Muscle of arm (tissue), 12 donors: ENCODE data around the gene DLEC1. TPM values are rescaled to one million over a fixed set of nuclear protein-coding genes. Genes with fewer than 3 reads are reported as not detected.
"Not testable (repeated sequence)": the region's sequence is repeated elsewhere in the genome, so short reads cannot be mapped to it uniquely, and the experiment has no call there.

ENCODE experiments used
- DNase-seq: peaks from one replicate; pipeline ENCODE4 v3.0.0-alpha.2; 2013
- polyA plus RNA-seq, 12 donors: library from polyadenylated mRNA; unstranded; fragments of 120-200 nt; gene quantifications; one replicate each; pipeline ENCODE4 v1.2.1, GENCODE V29; 2013; ENCODE audit not compliant: insufficient read length in 12 of 12

The DLEC1 gene
- polyA plus RNA-seq, 12 donors, result 0.14 to 1.1 (median 0.49) TPM; not detected in 2

DNA sequence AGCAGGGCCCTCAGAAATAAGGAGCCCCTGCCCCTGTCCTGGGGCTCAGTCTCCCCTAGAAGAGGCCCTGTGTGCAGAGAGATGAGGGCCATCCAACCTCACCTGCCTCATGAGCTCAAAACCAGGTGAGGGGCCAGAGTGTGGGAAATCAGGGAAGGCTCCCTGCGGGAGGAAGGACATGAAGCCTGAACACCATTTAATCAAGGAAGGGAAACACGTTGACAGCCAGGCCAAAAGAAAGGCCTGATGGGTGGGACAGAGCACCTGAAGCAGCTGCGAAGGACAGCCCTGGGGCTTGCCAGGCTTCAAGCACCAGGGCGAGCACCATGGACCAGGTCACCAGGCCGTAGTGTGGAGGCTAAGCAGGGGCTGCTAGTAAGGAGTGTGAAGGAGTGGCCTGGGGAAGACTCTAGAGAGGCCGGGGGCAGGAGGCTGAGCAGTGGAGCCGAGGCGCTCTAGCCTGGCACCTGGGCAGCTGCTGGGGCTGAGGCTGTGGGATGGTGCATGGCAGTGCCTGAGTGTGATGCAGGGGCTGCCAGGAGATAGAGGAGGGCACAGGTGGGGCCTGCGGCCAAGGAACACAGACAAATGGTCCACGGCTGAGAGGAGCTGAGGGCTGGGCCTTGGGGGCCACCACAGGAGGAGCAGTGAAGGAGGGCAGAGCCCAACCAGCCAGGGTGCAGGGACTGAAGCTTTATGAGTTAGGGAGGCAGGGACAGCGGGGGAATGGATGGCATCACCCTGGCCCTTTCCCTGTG is 81.9 kb downstream of the DLEC1 start:
- no peak for DNase-seq

GRCh38 chr3:38121451-38121831 is 82.4 kb downstream of the DLEC1 start:
- DNase-seq, result no peak

DNA sequence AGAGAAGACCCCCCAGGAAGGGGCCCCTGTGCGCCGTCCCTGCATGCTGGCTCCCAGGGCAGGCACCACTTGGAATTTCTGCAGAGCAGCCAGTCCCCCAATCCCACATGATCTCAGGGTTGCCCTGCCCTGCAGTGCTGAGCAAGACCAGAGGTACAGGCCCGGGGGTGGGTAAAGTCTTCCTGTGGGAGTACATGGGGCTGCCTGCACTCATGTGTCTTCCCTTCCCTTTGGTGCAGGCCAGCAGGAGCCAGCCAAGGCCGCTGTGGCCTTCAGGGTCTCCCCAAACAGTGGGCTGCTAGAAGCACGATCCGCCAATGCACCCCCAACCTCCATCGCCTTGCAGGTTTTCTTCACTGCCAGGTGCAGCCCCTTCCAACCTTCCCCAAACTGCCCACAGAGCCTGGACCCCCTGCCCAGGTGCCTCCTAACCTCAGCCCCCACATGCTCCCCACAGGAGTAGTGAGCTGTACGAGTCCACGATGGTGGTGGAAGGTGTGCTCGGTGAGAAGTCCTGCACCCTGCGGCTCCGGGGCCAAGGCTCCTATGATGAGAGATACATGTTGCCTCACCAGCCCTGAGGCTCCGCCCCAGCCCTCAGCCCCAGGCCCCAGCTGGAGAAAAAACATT is 82.9 kb downstream of the DLEC1 start:
- DNase-seq, result no peak

- no peak for DNase-seq
These were observed 83.8 kb downstream of the DLEC1 start for GRCh38 chr3:38122712-38123290.

GRCh38 chr3:38124324-38125122 is 85.5 kb downstream of the DLEC1 start:
- DNase-seq, result no peak

DNA sequence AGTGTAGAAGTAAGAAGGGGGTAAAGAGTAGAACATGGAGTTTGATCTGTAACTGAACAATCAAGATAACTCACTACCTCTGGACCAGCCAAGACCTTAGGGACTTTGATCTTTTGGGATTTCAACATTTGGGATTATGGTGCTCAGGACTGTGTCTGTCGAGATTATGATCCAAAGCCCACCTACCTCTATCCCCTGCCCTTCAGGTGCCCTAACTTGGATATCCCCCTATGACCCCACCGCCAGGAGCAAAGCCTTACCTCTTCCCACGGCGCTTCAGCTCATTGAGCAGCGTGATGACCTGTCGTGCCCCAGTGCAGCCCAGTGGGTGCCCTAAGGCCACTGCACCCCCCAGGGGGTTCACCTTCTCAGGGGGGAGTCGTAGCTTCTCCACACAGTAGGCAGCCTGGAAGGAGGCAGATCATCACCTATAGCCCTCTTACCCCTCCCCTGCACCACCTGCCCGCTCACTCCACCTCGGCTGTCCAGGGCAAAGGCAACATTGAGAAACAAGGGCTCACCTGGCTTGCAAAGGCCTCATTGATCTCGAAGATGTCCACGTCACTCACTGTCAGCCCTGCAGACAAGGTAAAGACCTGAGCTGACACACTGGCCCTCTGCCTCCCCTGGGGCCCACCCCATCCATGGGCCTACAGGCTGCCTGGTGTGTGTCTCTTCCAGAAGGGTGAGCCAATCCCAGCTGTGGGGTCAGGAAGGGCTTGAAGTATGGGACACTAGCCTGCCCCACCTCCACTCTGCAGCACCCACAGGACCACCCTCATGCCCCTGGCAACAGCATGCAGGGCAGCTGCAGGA is 86.5 kb downstream of the DLEC1 start:
- DNase-seq, result no peak

DNA sequence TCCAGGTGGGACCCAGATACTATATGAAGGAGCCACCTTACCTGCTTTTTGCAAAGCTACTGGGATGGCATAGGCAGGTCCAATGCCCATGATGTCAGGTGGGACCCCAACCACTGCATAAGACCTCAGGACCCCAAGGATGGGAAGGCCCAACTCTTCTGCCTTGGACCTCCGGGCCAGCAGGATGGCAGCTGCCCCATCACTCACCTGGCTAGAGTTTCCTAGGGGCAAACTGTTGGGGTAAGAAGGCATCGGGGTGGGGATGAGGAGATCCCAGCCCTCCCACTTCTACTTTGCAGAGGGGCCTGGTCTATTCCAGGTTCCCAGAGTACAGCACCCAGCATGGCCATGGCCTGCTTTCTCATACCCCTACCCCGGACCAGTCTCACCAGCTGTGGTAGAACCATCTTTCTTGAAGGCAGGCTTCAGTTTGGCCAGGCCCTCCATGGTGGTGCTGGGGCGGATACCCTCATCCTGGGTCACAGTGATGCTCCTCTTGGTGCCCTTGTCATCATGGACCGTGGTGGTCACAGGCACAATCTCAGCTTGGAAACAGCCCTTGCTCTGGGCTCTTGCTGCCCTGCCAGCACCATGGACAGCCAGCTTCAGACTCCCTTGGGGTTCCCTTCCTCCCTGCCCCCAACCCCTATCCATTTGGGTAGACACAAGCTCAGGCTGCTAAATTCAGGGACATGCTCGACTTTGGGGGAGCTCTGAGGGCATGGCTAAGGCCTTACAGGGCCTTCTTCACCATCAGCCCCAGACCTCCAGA is 87.3 kb downstream of the DLEC1 start:
- no peak for DNase-seq

- no peak for DNase-seq
These were observed 88.7 kb downstream of the DLEC1 start for GRCh38 chr3:38127611-38128302.

- no peak for DNase-seq
These were observed 89.3 kb downstream of the DLEC1 start for GRCh38 chr3:38128303-38128655.

DNA sequence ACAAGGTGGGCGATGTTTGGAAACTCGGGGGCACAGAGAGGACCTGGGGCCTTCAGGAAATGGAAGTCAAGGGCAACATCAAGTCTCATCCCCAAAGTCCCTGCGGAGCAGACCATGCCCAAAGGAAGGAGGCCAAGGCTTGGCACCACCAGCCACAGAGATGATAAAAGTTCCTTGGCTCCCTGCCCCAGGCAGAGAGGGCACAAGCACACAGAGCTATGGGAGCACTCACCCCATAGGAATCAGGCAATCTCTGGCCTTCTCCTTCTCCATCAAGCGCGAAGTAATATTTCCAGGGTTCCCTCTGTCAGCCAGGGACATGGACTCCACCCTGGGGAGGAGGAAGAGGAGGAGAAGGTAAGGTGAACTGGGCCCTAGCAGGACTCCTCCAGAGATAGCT is 90.0 kb downstream of the DLEC1 start:
- no peak for DNase-seq

DNA sequence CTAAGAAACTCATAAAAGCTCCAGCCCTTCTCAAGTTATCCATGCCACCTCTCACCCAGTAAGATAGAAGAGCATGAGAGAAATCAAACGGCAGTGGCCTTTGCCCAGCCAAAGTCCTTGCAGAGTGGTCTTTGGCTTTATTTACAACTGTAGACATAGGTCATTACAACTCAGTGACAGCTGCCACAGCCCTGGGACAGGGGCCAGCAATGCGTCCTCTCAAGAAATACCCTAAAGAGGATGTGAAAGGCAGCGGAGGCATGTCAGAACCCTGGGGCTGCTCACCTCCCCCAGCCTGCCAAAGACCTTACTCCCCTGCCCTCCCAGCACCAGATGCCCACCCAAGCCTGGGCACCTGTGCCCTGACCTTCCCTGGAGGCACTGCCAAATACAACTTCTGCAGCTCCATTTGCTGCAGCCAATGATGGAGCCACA is 91.6 kb downstream of the DLEC1 start:
- no peak for DNase-seq

GRCh38 chr3:38131621-38132369 is 92.8 kb downstream of the DLEC1 start:
- no peak for DNase-seq

DNA sequence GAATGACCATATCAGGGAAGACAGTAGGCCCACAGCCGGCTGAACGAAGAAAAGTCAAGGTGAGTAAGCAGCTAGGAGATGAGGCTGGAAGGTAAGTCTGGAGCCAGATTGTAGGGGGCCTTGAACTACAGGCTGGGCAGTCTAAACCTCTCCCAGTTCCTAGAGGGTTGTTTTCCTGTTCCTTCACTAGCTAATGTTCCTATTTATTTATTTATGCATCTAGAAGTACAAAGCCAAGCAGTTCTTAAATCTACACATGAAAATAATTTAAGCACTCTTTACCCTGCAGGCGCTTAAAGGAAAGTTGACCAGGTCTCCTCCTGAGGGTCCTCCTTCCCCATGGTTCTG is 94.2 kb downstream of the DLEC1 start:
- no peak for DNase-seq

DNA sequence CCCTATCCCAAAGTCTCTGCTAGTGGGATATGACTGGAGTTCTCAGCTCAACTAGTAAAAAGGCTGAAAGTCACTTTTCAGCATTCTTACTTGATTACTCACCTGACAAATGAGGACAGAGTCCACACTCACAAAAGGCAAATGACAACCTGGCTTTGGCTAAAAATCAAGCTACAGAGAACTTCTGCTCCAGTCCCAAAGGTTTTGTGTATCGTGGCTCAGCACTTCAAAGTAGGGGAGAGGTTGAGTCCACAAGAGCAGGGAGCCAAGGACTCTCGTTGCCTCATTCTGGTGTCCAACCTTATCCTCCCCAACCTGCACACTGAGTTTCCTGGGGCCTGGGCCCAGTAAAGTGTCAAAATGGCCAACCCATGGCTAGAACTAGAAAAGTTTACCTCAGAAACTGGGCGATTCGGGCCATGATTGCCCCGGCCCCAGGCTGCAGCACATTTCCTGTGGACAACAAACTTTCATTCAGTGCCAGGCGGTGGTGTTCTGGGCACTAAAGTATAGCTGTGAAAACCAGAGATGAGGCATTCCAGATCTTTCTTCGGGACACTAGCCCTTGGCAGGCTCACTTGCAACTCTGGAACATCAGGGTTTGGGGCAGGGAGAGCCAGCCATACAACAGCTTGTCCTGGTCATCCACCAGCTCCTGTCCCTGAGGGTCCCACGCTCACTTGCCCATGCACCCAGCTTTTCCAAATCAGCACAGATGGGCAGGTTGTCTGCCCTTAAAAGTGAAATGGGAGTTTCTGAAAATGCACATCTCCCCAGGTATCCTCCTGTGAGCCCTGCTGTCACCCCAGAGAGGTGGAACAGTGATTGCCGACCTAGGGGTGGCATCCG is 94.8 kb downstream of the DLEC1 start:
- no peak for DNase-seq

- DNase-seq, result not testable (repeated sequence)
These were observed 95.6 kb downstream of the DLEC1 start for GRCh38 chr3:38134517-38135143.

DNA sequence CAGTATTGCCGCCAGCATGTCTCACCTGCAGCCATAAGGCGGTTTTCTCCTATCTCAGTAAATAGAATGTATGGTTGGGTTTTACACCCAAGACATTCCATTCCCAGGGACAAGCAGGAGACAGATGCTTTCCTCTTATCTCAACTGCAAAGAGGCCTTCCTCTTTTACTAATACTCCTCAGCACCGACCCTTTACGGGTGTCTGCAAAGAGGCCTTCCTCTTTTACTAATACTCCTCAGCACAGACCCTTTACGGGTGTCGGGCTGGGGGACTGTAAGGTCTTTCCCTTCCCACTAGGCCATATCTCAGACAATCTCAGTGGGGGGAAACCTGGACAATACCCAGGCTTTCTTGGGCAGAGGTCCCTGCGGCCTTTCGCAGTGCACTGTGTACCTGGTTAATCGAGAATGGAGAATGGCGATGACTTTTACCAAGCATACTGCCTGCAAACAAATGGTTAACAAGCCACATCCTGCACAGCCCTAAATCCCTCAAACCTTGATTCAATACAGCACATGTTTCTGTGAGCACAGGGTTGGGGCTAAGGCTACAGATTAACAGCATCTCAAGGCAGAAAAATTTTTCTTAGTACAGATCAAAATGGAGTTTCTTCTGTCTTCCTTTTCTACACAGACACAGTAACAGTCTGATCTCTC is 96.7 kb downstream of the DLEC1 start:
- DNase-seq, result not testable (repeated sequence)

GRCh38 chr3:38136393-38136776 is 97.4 kb downstream of the DLEC1 start:
- peak; percentile 14 for DNase-seq
